ENCODE data around the gene HAUS3.

DNA sequence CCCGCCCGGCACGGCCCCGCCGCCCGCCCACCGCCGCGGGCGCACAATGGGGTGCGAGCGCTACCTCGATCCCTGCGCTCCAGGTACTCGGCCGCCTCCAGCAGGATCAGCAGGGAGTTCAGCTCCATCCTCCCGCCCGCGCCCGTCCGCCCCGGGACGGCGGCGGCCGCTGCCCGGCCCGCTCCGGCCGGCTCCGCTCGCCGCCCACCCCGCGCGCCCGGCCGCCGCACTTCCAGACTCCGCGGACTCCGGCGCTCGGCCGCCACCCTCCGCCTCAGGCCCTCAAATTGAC lies 19.9 kb upstream of the HAUS3 start, which contains the start of gene MXD4:
- TF ChIP-seq, protein P1, sequence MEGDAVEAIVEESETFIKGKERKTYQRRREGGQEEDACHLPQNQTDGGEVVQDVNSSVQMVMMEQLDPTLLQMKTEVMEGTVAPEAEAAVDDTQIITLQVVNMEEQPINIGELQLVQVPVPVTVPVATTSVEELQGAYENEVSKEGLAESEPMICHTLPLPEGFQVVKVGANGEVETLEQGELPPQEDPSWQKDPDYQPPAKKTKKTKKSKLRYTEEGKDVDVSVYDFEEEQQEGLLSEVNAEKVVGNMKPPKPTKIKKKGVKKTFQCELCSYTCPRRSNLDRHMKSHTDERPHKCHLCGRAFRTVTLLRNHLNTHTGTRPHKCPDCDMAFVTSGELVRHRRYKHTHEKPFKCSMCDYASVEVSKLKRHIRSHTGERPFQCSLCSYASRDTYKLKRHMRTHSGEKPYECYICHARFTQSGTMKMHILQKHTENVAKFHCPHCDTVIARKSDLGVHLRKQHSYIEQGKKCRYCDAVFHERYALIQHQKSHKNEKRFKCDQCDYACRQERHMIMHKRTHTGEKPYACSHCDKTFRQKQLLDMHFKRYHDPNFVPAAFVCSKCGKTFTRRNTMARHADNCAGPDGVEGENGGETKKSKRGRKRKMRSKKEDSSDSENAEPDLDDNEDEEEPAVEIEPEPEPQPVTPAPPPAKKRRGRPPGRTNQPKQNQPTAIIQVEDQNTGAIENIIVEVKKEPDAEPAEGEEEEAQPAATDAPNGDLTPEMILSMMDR (conservative IDR thresholded peaks at IDR 0.05; ENCODE audit: low read length) = no peak
- no peak for TF ChIP-seq EZH2phosphoT487 (IDR thresholded peaks at IDR 0.05; ENCODE audit: borderline replicate concordance, low read depth, low read length)

All from OCI-LY7 (cell line).